GM12872 (cell line): ENCODE results near the gene LRRC4C.

Experiments used
- CTCF ChIP-seq: IDR thresholded peaks from 3 replicates; pipeline ENCODE4 v1.5.1; 2011; ENCODE audit warnings: low read depth, mild to moderate bottlenecking, low read length, moderate library complexity; ENCODE audit not compliant: insufficient read depth

The LRRC4C gene

GRCh38 chr11:41309111-41309522 is 150.3 kb downstream of the LRRC4C start:
- TF ChIP-seq CTCF, result no peak

GRCh38 chr11:41308286-41308685 is 151.2 kb downstream of the LRRC4C start:
- TF ChIP-seq CTCF, result no peak

GRCh38 chr11:41307296-41308080 is 152.0 kb downstream of the LRRC4C start:
- no peak for TF ChIP-seq CTCF

- no peak for TF ChIP-seq CTCF
Measured at GRCh38 chr11:41306431-41306830, 153.0 kb downstream of the LRRC4C start.

GRCh38 chr11:41301023-41301422 is 158.4 kb downstream of the LRRC4C start:
- no peak for TF ChIP-seq CTCF

- TF ChIP-seq CTCF, result no peak
Measured at GRCh38 chr11:41289408-41289807, 170.0 kb downstream of the LRRC4C start.

GRCh38 chr11:41286751-41287150 is 172.7 kb downstream of the LRRC4C start:
- TF ChIP-seq CTCF, result no peak

GRCh38 chr11:41284354-41284753 is 175.1 kb downstream of the LRRC4C start:
- TF ChIP-seq CTCF, result no peak
